HEK293 (cell line): ENCODE results near the gene SLC35F3.
A peak's percentile ranks its signal among the peaks of the same experiment; 100 is the strongest.

Experiments
- CTCF ChIA-PET: fragments of 350-600 bp; formaldehyde crosslinking; extraction: SDS; loops from one replicate; lab custom pipeline; 2021; ENCODE audit warnings: antibody characterized with exemption; lab: Yijun Ruan, JAX
- POLR2A ChIA-PET: fragments of 300-600 bp; formaldehyde crosslinking; extraction: SDS; loops from one replicate; lab custom pipeline; 2020; ENCODE audit warnings: antibody characterized with exemption, inconsistent platforms; lab: Yijun Ruan, JAX
- H3K27ac ChIP-seq: fragments of 200-500 bp; sonication (Bioruptor generic); 2 replicates; pipeline ENCODE4 v1.5.1; 2014; ENCODE audit warnings: low read depth, low read length, control low read depth, inconsistent platforms; ENCODE audit errors: extremely low read depth
- H3K36me3 ChIP-seq, 2 experiments: fragments of 200-500 bp in 1 of 2; sonication (Bioruptor generic) in 1 of 2; 1 replicate in 1 of 2; 2 replicates in 1 of 2; pipeline ENCODE4 v1.5.1; 2014 to 2017; ENCODE audit warnings: inconsistent platforms in 2 of 2, low read length in 2 of 2; ENCODE audit not compliant: control insufficient read depth in 2 of 2, insufficient read depth in 1 of 2
- H3K4me1 ChIP-seq: fragments of 200-500 bp; sonication (Bioruptor generic); 2 replicates; pipeline ENCODE4 v1.5.1; 2014; ENCODE audit warnings: mild to moderate bottlenecking, low read length, inconsistent platforms; ENCODE audit not compliant: control insufficient read depth, insufficient read depth
- H3K4me3 ChIP-seq: 2 replicates; pipeline ENCODE4 v1.5.1; 2011; ENCODE audit warnings: low read depth, mild to moderate bottlenecking, control low read depth, low read length, moderate library complexity
- H3K9me3 ChIP-seq: fragments of 200-500 bp; sonication (Bioruptor generic); 2 replicates; pipeline ENCODE4 v1.5.1; 2014; ENCODE audit warnings: low read depth, low read length, inconsistent platforms; ENCODE audit not compliant: control insufficient read depth, insufficient read depth
- HOXC10 ChIP-seq: sonication (generic); formaldehyde crosslinking; IDR thresholded peaks from 2 replicates; pipeline ENCODE4 v1.8.1; 2023; ENCODE audit warnings: mild to moderate bottlenecking, missing genetic modification reagents
- SCRT1 ChIP-seq: fragments of 450-650 bp; formaldehyde crosslinking; IDR thresholded peaks from 2 replicates; pipeline ENCODE4 v1.5.1; 2016; ENCODE audit warnings: missing biosample characterization, missing genetic modification characterization, borderline replicate concordance
- ZFP3 ChIP-seq: fragments of 450-650 bp; formaldehyde crosslinking; IDR thresholded peaks from 2 replicates; pipeline ENCODE4 v1.5.1; 2016; ENCODE audit warnings: low read depth, missing biosample characterization, missing genetic modification characterization
- ZNF132 ChIP-seq: fragments of 450-650 bp; formaldehyde crosslinking; IDR thresholded peaks from 2 replicates; pipeline ENCODE4 v1.5.1; 2017; ENCODE audit warnings: missing biosample characterization, missing genetic modification characterization, borderline replicate concordance
- ZNF148 ChIP-seq: fragments of 450-650 bp; formaldehyde crosslinking; IDR thresholded peaks from 2 replicates; pipeline ENCODE4 v1.5.0; 2017; ENCODE audit warnings: missing biosample characterization, missing genetic modification characterization, borderline replicate concordance
- ZNF26 ChIP-seq: fragments of 450-650 bp; formaldehyde crosslinking; IDR thresholded peaks from 2 replicates; pipeline ENCODE4 v1.5.1; 2016; ENCODE audit warnings: missing biosample characterization, missing genetic modification characterization
- ZNF266 ChIP-seq: fragments of 450-650 bp; formaldehyde crosslinking; IDR thresholded peaks from 2 replicates; pipeline ENCODE4 v1.5.1; 2016; ENCODE audit warnings: missing biosample characterization, missing genetic modification characterization, low read depth
- ZNF324 ChIP-seq: fragments of 450-650 bp; formaldehyde crosslinking; IDR thresholded peaks from 2 replicates; pipeline ENCODE4 v1.5.1; 2016; ENCODE audit warnings: missing biosample characterization, missing genetic modification characterization
- ZNF341 ChIP-seq: fragments of 450-650 bp; formaldehyde crosslinking; IDR thresholded peaks from 2 replicates; pipeline ENCODE4; 2016; ENCODE audit warnings: low read depth, missing biosample characterization, missing genetic modification characterization
- ZNF391 ChIP-seq: fragments of 450-650 bp; formaldehyde crosslinking; IDR thresholded peaks from 2 replicates; pipeline ENCODE4 v1.5.1; 2016; ENCODE audit warnings: low read depth, missing biosample characterization, missing genetic modification characterization, borderline replicate concordance
- ZNF426 ChIP-seq: fragments of 450-650 bp; formaldehyde crosslinking; IDR thresholded peaks from 2 replicates; pipeline ENCODE4 v1.5.1; 2017; ENCODE audit warnings: missing biosample characterization, missing genetic modification characterization, mild to moderate bottlenecking, inconsistent platforms, moderate library complexity
- ZNF501 ChIP-seq: fragments of 450-650 bp; formaldehyde crosslinking; IDR thresholded peaks from 2 replicates; pipeline ENCODE4 v1.5.1; 2016; ENCODE audit warnings: missing biosample characterization, missing genetic modification characterization
- ZNF521 ChIP-seq: fragments of 450-650 bp; formaldehyde crosslinking; IDR thresholded peaks from 2 replicates; pipeline ENCODE4 v1.5.1; 2017; ENCODE audit warnings: missing biosample characterization, mild to moderate bottlenecking, missing genetic modification characterization
- ZNF544 ChIP-seq: fragments of 450-650 bp; formaldehyde crosslinking; IDR thresholded peaks from 2 replicates; pipeline ENCODE4 v1.5.0; 2017; ENCODE audit warnings: missing biosample characterization, missing genetic modification characterization
- ZNF610 ChIP-seq: fragments of 450-650 bp; formaldehyde crosslinking; IDR thresholded peaks from 2 replicates; pipeline ENCODE4 v1.5.1; 2016; ENCODE audit warnings: missing biosample characterization, missing genetic modification characterization, borderline replicate concordance
- ZNF623 ChIP-seq: fragments of 450-650 bp; formaldehyde crosslinking; IDR thresholded peaks from 2 replicates; pipeline ENCODE4 v1.5.1; 2016; ENCODE audit warnings: missing biosample characterization, missing genetic modification characterization
- ZNF677 ChIP-seq: fragments of 450-650 bp; IDR thresholded peaks from 2 replicates; pipeline ENCODE4 v1.5.0; 2018; ENCODE audit warnings: missing biosample characterization, mild to moderate bottlenecking, missing genetic modification characterization, moderate library complexity
- ZSCAN18 ChIP-seq: fragments of 450-650 bp; formaldehyde crosslinking; IDR thresholded peaks from 2 replicates; pipeline ENCODE4 v1.5.1; 2016; ENCODE audit warnings: missing biosample characterization, missing genetic modification characterization
- ZSCAN4 ChIP-seq: fragments of 450-650 bp; formaldehyde crosslinking; IDR thresholded peaks from 2 replicates; pipeline ENCODE4 v1.5.1; 2017; ENCODE audit warnings: missing biosample characterization, missing genetic modification characterization
- ZSCAN5A ChIP-seq: fragments of 450-650 bp; formaldehyde crosslinking; IDR thresholded peaks from 2 replicates; pipeline ENCODE4 v1.5.1; 2016; ENCODE audit warnings: missing biosample characterization, missing genetic modification characterization

Gene SLC35F3

GRCh38 chr1:234214911-234215892, 310.7 kb downstream of the SLC35F3 start:
- no peaks in the 10 kb centered on the region for H3K4me1 ChIP-seq
- ChIA-PET CTCF (interaction anchor here (0.7 to 5.2 kb wide), 4 partner anchors 11 to 194 kb away, joined by 3 to 76 read pairs (median 3); no protein-coding TSS in a partner anchor), POLR2A (no interaction called here)
- peak; percentile 5; the same call in 1 of the 2 replicates for TF ChIP-seq ZNF148 (tag by site-specific recombination)
- TF ChIP-seq ZFP3 = no peak
- peak; percentile 79 for TF ChIP-seq ZNF341 (tag by site-specific recombination)
- no peaks in the 10 kb centered on the region for H3K9me3 ChIP-seq
- H3K27ac ChIP-seq = no peak overlapping the region
- no peak overlapping the region for H3K4me3 ChIP-seq
- H3K36me3 ChIP-seq = no peaks in the 10 kb centered on the region

GRCh38 chr1:234216116-234216703, 311.7 kb downstream of the SLC35F3 start:
- Histone ChIP-seq H3K27ac (no peak overlapping the region), H3K4me3 (no peak overlapping the region), H3K36me3 (no peaks in the 10 kb centered on the region), H3K4me1 (no peaks in the 10 kb centered on the region), H3K9me3 (no peaks in the 10 kb centered on the region)
- no peak for TF ChIP-seq ZNF521
- TF ChIP-seq ZSCAN5A = no peak
- no peak for TF ChIP-seq ZNF26 (tag by site-specific recombination)
- TF ChIP-seq ZNF610 = no peak
- no peak for TF ChIP-seq ZNF426 (tag by site-specific recombination)
- no peak for TF ChIP-seq ZNF324 (tag by site-specific recombination)
- no peak for TF ChIP-seq ZNF266 (tag by site-specific recombination)
- TF ChIP-seq ZNF544 = no peak
- no peak for TF ChIP-seq ZSCAN18 (tag by site-specific recombination)
- no peak for TF ChIP-seq HOXC10 (CRISPR knock-in tag)
- TF ChIP-seq ZSCAN4 (tag by site-specific recombination) = no peak
- no peak for TF ChIP-seq ZNF391
- no peak for TF ChIP-seq SCRT1 (tag by site-specific recombination)
- no peak for TF ChIP-seq ZNF132
- TF ChIP-seq ZNF623 = no peak
- TF ChIP-seq ZNF501 (tag by site-specific recombination) = no peak
- TF ChIP-seq ZNF677 (tag by site-specific recombination) = no peak
- CTCF ChIA-PET = interaction anchor here (0.7 to 5.2 kb wide), 5 partner anchors 10 to 193 kb away, joined by 3 to 76 read pairs (median 3); no protein-coding TSS in a partner anchor
- POLR2A ChIA-PET = no interaction called here
